Adrenal gland (tissue), 12 donors: ENCODE measurements around the gene CDKN2D. TPM values are rescaled to one million over a fixed set of nuclear protein-coding genes. Genes with fewer than 3 reads are reported as not detected.
"Not testable (repeated sequence)": the region's sequence is repeated elsewhere in the genome, so short reads cannot be mapped to it uniquely, and the experiment has no call there.

Experiments used
- DNase-seq, 7 donors: peaks; one replicate each; pipeline ENCODE4 v3.0.0-alpha.2; 2019 to 2020
- H3K27ac ChIP-seq, 5 donors: fragments of 200-600 bp; sonication (generic) in 4 of 5; 1 replicate in 3 of 5; 2 replicates in 2 of 5; pipeline versions ENCODE4 v1.5.1 to v1.8.0; 2016 to 2020; ENCODE audit warnings: mild to moderate bottlenecking in 1 of 5
- H3K27me3 ChIP-seq: fragments of 200-600 bp; 2 replicates; pipeline ENCODE4 v1.8.0; 2021
- H3K36me3 ChIP-seq, 2 donors: fragments of 200-600 bp; replicated peaks in 1 of 2; 1 replicate in 1 of 2; 2 replicates in 1 of 2; pipeline versions ENCODE4 v1.5.1 to v1.8.0; 2018 to 2022
- H3K4me1 ChIP-seq, 2 donors: fragments of 200-600 bp; replicated peaks in 1 of 2; 1 replicate in 1 of 2; 2 replicates in 1 of 2; pipeline versions ENCODE4 v1.5.1 to v1.8.0; 2018 to 2021
- H3K4me3 ChIP-seq, 4 donors: fragments of 200-600 bp; sonication (generic) in 3 of 4; one replicate each; pipeline ENCODE4 v1.5.1; 2016 to 2018
- H3K9me3 ChIP-seq, 3 donors: fragments of 200-600 bp; sonication (generic) in 1 of 3; replicated peaks in 1 of 3; 1 replicate in 2 of 3; 2 replicates in 1 of 3; pipeline versions ENCODE4 v1.5.1 to v1.8.0; 2016 to 2021
- POLR2A ChIP-seq, 2 donors: fragments of 450-650 bp; IDR thresholded peaks; one replicate each; pipeline ENCODE4 v1.6.1; 2017; ENCODE audit warnings: antibody characterized with exemption in 2 of 2, mild to moderate bottlenecking in 2 of 2, moderate library complexity in 1 of 2
- WGBS, 4 donors: extraction: QIAGEN DNeasy Blood & Tissue Kit in 2 of 4; methylation state at CpG; one replicate each; pipeline versions ENCODE4 v1.1.5 to v1.1.7; 2013 to 2017; 5-methylcytosine and 5-hydroxymethylcytosine counted together
- intact Hi-C, 2 donors: fragments of 100-400 bp; cut with DNase I; formaldehyde crosslinking; loops; one replicate each; pipeline versions ENCODE4 v1.14.1 to v1.15.0; 2022 to 2023
- polyA plus RNA-seq, 3 donors: library from polyadenylated mRNA; stranded (reverse); fragments of 200-250 nt in 2 of 3; fragments of 350-450 nt in 1 of 3; fragmentation: Illumina TruSeq in 1 of 3; extraction: RNeasy Lipid Tissue Mini Kit (QIAGEN cat#74804) in 1 of 3; gene quantifications; one replicate each; pipeline ENCODE4 v1.2.3, GENCODE V29; 2013 to 2014
- total RNA-seq, 9 donors: library from RNA; depleted of rRNA in 4 of 9; stranded (reverse); fragments of >200 nt in 4 of 9; fragments of 120-200 nt in 1 of 9; fragmentation: NEBNext Ultra II Directional in 1 of 9; extraction: Animal tissue kit (Norgen Biotek cat#: 25700) in 1 of 9; gene quantifications; one replicate each; pipeline versions ENCODE4 v1.1.0 to v1.2.4, GENCODE V29; 2013 to 2023
- TF ChIP-seq, protein P1 (sequence below), 6 experiments: fragments of 450-650 bp in 4 of 6; fragments of 200-600 bp in 2 of 6; sonication (generic) in 1 of 6; IDR thresholded peaks; 1 replicate in 5 of 6; 2 replicates in 1 of 6; pipeline versions ENCODE4 v1.5.1 to v1.8.0; 2016 to 2021; ENCODE audit warnings: antibody characterized with exemption in 6 of 6, mild to moderate bottlenecking in 2 of 6, moderate library complexity in 1 of 6
- donor health status: healthy with polysubstance abuse.
- donor health status: Bipolar disorder and iron deficiency.
- donor health status: DM: yes; HTN: yes; CAD: no.
- donor health status: DM: no; HTN: no; CAD: no.
- donor health status: DM: no; HTN: no; CAD: no.
- donor health status: DM: yes; HTN: yes; CAD: no.

The CDKN2D gene
- total and polyA plus RNA-seq, 12 donors = 1.9 to 17.4 (median 8.2) TPM

DNA sequence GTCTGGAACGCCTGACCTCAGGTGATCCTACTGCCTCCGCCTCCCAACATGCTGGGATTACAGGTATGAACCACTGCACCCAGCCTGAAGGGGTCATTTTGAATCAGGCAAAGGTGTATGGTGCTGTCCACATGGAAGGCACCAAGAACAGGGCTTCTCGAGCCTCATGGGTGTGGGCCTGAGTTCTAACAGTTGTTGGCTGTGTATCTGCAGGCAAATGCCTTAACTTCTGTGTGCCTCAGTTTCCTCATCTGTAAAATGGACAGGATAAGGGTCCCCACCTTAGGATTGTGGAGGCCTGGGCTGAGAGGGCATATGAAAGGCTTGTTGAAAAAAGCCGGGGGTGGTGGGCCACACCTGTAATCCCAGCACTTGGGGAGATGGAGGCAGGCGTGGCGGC lies 9.2 kb upstream of the CDKN2D start:
- no peak for TF ChIP-seq POLR2A (IDR thresholded peaks at IDR 0.05)
- TF ChIP-seq, protein P1, sequence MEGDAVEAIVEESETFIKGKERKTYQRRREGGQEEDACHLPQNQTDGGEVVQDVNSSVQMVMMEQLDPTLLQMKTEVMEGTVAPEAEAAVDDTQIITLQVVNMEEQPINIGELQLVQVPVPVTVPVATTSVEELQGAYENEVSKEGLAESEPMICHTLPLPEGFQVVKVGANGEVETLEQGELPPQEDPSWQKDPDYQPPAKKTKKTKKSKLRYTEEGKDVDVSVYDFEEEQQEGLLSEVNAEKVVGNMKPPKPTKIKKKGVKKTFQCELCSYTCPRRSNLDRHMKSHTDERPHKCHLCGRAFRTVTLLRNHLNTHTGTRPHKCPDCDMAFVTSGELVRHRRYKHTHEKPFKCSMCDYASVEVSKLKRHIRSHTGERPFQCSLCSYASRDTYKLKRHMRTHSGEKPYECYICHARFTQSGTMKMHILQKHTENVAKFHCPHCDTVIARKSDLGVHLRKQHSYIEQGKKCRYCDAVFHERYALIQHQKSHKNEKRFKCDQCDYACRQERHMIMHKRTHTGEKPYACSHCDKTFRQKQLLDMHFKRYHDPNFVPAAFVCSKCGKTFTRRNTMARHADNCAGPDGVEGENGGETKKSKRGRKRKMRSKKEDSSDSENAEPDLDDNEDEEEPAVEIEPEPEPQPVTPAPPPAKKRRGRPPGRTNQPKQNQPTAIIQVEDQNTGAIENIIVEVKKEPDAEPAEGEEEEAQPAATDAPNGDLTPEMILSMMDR (IDR thresholded peaks at IDR 0.05) = no peak

DNA sequence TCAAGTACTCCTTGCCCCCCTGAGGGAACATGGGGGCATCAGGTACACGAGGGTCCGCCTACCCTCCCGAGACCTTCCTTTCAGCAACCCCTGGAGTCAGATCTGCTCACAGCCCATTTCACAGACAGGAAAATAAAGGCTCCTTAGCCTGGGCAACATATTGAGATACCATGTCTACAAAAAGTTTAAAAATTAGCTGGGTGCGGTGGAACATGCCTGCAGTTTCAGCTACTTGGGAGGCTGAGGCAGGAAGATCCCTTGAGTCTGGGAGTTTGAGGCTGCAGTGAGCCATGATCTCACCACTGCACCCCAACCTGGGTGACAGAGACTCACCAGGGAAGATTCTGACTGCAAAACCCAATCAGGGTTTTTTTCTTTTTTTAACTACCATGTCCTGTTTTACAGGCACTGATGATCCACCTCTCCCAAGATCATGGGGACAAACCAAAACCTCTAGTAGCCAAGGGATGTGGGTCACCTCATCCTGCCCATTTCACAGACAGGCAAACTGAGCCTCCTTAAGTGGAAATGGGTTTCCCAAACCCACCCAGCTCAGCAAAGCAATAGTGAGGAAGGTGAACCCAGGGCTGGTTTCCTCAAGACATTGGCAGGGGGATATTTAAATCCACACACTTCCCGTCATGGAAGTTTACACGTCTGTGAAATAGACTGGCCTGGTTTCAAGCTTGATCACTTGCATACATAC lies 6.4 kb upstream of the CDKN2D start:
- Histone ChIP-seq H3K4me3 (no peak overlapping the region), H3K36me3 (no peaks in the 10 kb centered on the region), H3K4me1 (peaks cover 4 to 5% of the 10 kb centered on the region in 2 donors), H3K27ac (no peak overlapping the region), H3K27me3 (no peaks in the 10 kb centered on the region), H3K9me3 (no peaks in the 10 kb centered on the region)
- intact Hi-C loops = loop anchor here (10.0 kb wide), 2 partner anchors 70 to 170 kb away; partner anchors contain the start of genes CDC37 (in 1 of the 2) and KEAP1 (in 1 of the 2)
- DNase-seq = no peak
- TF ChIP-seq POLR2A (IDR thresholded peaks at IDR 0.05) = no peak
- TF ChIP-seq, protein P1 (IDR thresholded peaks at IDR 0.05) = no peak
- WGBS, 4 donors = 72 to 80% (median 78%) methylated on average over 6 of the region's 6 CpGs

More for the DNA sequence above, 9.2 kb upstream of the CDKN2D start:
- Histone ChIP-seq H3K27ac (no peak overlapping the region), H3K36me3 (no peaks in the 10 kb centered on the region), H3K4me3 (no peak overlapping the region), H3K4me1 (peaks cover 0 to 4% of the 10 kb centered on the region in 2 donors), H3K27me3 (no peaks in the 10 kb centered on the region), H3K9me3 (no peaks in the 10 kb centered on the region)
- DNase-seq = no peak
- WGBS, 4 donors = 72 to 91% (median 83%) methylated on average over 6 of the region's 6 CpGs
- intact Hi-C loops = loop anchor here (10.0 kb wide), 2 partner anchors 73 to 173 kb away; partner anchors contain the start of genes CDC37 (in 1 of the 2) and KEAP1 (in 1 of the 2)

DNA sequence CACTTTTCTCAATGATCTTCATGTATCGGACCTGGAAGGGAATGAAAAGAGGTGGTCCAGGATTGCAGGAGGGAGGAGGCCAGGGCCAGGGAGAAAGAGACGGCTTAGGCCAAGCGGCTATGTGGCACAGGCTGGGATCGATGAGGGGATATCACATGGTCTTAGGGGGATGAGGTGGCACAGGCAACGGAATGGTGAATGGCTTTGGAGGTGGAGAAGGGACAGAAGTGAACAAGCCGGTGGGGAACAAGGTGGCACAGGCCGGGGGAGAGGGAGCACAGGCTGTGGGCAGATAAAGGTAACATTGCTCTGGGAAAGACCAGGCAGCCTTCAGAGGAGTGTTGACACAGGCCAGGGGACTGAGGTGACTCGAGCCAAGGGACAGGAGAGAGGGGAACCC lies 5.7 kb upstream of the CDKN2D start:
- TF ChIP-seq POLR2A (IDR thresholded peaks at IDR 0.05) = no peak
- TF ChIP-seq, protein P1 (IDR thresholded peaks at IDR 0.05) = no peak
- H3K4me3 ChIP-seq = no peak overlapping the region
- H3K27me3 ChIP-seq = no peaks in the 10 kb centered on the region
- WGBS, 4 donors = 83 to 88% (median 86%) methylated on average over 8 of the region's 8 CpGs
- no peaks in the 10 kb centered on the region for H3K9me3 ChIP-seq
- H3K27ac ChIP-seq = no peak overlapping the region
- DNase-seq = no peak
- H3K4me1 ChIP-seq = peaks cover 4 to 8% of the 10 kb centered on the region in 2 donors
- intact Hi-C loops = loop anchor here (10.0 kb wide), 2 partner anchors 70 to 170 kb away; partner anchors contain the start of genes CDC37 (in 1 of the 2) and KEAP1 (in 1 of the 2)
- no peaks in the 10 kb centered on the region for H3K36me3 ChIP-seq

DNA sequence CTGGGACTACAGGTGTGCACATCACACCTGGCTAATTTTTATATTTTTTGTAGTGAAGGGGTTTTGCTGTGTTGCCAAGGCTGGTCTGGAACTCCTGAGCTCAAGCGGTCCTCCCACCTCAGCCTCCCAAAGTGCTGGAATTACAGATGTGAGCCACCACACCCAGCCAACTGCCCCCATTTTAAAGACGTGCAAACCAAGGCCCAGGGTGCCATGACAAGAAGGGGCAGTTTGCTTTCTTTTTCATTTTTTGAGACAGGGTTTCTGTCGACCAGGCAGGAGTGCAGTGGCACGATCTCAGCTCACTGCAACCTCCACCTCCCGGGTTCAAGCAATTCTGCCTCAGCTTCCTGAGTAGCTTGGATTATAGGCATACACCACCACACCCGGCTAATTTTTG lies 5.0 kb upstream of the CDKN2D start:
- WGBS, 4 donors = 80 to 89% (median 85%) methylated on average over 5 to 6 of the region's 6 CpGs

More for the DNA sequence above, 5.0 kb upstream of the CDKN2D start:
- H3K27ac ChIP-seq, H3K9me3 ChIP-seq, H3K4me3 ChIP-seq, DNase-seq, H3K36me3 ChIP-seq, H3K27me3 ChIP-seq: not testable (repeated sequence)
- peaks cover 4 to 11% of the 10 kb centered on the region in 2 donors for H3K4me1 ChIP-seq
- intact Hi-C loops = loop anchor here (10.0 kb wide), 2 partner anchors 69 to 169 kb away; partner anchors contain the start of genes CDC37 (in 1 of the 2) and KEAP1 (in 1 of the 2)
